ENCODE data around the gene C9orf40. TPM values are rescaled to one million over a fixed set of nuclear protein-coding genes. Genes with fewer than 3 reads are reported as not detected.

The C9orf40 gene
- total RNA-seq, 4 donors from 2014 or later, result 4.2 to 5.9 (median 5.2) TPM

GRCh38 chr9:74973714-74974113, 21.0 kb upstream of the C9orf40 start:
- H3K9me3 ChIP-seq, result peaks cover 0 to 21% (median 0%) of the 10 kb centered on the region in 4 donors
- no peak for DNase-seq (ENCODE audit: low spot score in 2 of 2)
- no peak overlapping the region for H3K4me3 ChIP-seq
- H3K36me3 ChIP-seq, result peaks cover 0 to 32% (median 0%) of the 10 kb centered on the region in 3 donors
- no peak overlapping the region for H3K27ac ChIP-seq
- no peaks in the 10 kb centered on the region for H3K27me3 ChIP-seq
- H3K4me1 ChIP-seq, result no peaks in the 10 kb centered on the region
- TF ChIP-seq EP300 (IDR thresholded peaks at IDR 0.05) (no peak), POLR2A (IDR thresholded peaks at IDR 0.05) (no peak), CTCF (IDR thresholded peaks at IDR 0.05) (no peak)

- H3K9me3 ChIP-seq, result peaks cover 0 to 25% (median 5%) of the 10 kb centered on the region in 4 donors
- TF ChIP-seq CTCF (IDR thresholded peaks at IDR 0.05) (no peak), POLR2A (IDR thresholded peaks at IDR 0.05) (no peak), EP300 (IDR thresholded peaks at IDR 0.05) (no peak)
- no peaks in the 10 kb centered on the region for H3K4me1 ChIP-seq
- H3K36me3 ChIP-seq, result peaks cover 0 to 26% (median 0%) of the 10 kb centered on the region in 3 donors
- DNase-seq (ENCODE audit: low spot score in 2 of 2), result no peak
- 94 to 97% methylated on average over 2 of the region's 2 CpGs for WGBS, 2 donors
- H3K27ac ChIP-seq, result no peak overlapping the region
- no peaks in the 10 kb centered on the region for H3K27me3 ChIP-seq
- H3K4me3 ChIP-seq, result no peak overlapping the region
These were observed 10.3 kb upstream of the C9orf40 start for GRCh38 chr9:74963056-74963455.

DNA sequence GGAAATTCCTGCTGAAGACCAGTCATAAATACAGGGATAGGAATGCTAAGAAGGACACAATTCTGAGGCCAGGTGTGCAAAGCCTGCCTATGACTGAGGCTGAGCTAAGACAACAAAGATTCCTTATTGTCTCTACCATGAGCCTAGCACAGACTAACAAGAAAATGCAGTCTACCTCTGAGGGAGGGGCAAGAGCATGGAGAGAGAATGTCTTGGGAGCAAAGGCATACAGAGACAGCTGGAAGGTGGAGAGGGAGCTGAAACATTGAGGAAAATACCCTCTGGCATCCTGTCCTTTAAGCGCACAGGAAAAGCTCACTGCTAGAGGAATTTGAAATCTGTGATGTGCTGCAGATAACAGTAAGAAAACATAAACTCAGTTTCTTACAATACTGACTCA, 8.8 kb upstream of the C9orf40 start:
- no peaks in the 10 kb centered on the region for H3K4me1 ChIP-seq
- no peaks in the 10 kb centered on the region for H3K27me3 ChIP-seq
- 97 to 100% methylated on average over 1 of the region's 1 CpG for WGBS, 2 donors
- peaks cover 0 to 26% (median 0%) of the 10 kb centered on the region in 3 donors for H3K36me3 ChIP-seq
- no peak overlapping the region for H3K27ac ChIP-seq
- TF ChIP-seq POLR2A (IDR thresholded peaks at IDR 0.05) (no peak), CTCF (IDR thresholded peaks at IDR 0.05) (no peak), EP300 (IDR thresholded peaks at IDR 0.05) (no peak)
- no peak overlapping the region for H3K4me3 ChIP-seq
- DNase-seq (ENCODE audit: low spot score in 2 of 2), result no peak
- H3K9me3 ChIP-seq, result peaks cover 0 to 25% (median 5%) of the 10 kb centered on the region in 4 donors

DNA sequence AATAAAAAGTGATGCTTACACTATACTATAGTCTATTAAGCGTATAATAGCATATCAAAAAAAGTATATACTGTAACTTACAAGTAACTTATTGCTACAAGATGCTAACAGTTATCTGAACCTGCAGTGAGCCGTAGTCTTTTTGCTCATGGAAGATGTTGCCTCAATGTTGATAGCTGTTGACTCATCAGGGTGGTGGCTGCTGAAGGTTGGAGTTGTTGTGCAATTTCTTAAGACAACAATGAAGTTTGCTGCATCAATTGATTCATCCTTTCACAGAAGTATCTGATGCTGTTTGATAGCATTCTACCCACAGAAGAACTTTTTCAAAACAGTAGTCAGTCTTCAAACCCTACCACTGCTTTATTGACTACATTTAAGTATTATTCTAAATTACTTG, 7.8 kb upstream of the C9orf40 start:
- TF ChIP-seq CTCF (IDR thresholded peaks at IDR 0.05), result no peak
- no peak for TF ChIP-seq EP300 (IDR thresholded peaks at IDR 0.05)
- TF ChIP-seq POLR2A (IDR thresholded peaks at IDR 0.05), result no peak
- H3K36me3 ChIP-seq, result peaks cover 0 to 26% (median 0%) of the 10 kb centered on the region in 3 donors
- H3K27me3 ChIP-seq, result no peaks in the 10 kb centered on the region
- no peak overlapping the region for H3K27ac ChIP-seq
- DNase-seq (ENCODE audit: low spot score in 2 of 2), result no peak
- no peak overlapping the region for H3K4me3 ChIP-seq
- H3K4me1 ChIP-seq, result no peaks in the 10 kb centered on the region
- WGBS, 2 donors, result 67 to 93% methylated on average over 2 of the region's 2 CpGs
- peaks cover 0 to 22% (median 5%) of the 10 kb centered on the region in 4 donors for H3K9me3 ChIP-seq

DNA sequence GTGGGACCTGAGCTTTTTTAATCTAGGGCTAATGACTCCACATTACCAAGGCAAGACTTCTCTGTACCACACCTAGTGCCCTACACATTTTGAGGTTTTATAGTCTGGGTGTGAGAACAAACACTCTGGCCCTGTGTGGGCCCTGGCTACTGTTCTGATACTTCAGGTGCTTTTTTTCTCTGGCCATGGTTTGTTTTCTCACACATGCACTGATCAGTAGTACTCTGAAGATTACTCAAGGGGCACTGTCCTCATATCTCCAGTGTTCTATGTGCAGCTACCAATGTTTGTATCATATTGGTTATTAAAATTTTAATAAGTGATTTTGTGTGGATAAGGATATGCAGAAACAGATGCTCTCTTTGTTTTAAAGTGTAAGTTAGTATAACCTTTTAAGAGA, 5.9 kb upstream of the C9orf40 start:
- H3K27ac ChIP-seq, result no peak overlapping the region
- peaks cover 0 to 25% (median 0%) of the 10 kb centered on the region in 3 donors for H3K36me3 ChIP-seq
- no peak overlapping the region for H3K4me3 ChIP-seq
- TF ChIP-seq EP300 (IDR thresholded peaks at IDR 0.05), result no peak
- TF ChIP-seq CTCF (IDR thresholded peaks at IDR 0.05), result no peak
- no peak for TF ChIP-seq POLR2A (IDR thresholded peaks at IDR 0.05)
- H3K9me3 ChIP-seq, result peaks cover 0 to 20% (median 5%) of the 10 kb centered on the region in 4 donors
- peaks cover 0 to 5% (median 0%) of the 10 kb centered on the region in 4 donors for H3K4me1 ChIP-seq
- DNase-seq (ENCODE audit: low spot score in 2 of 2), result no peak
- no peaks in the 10 kb centered on the region for H3K27me3 ChIP-seq
